ENCODE measurements around the gene SMAD5.

The SMAD5 gene

GRCh38 chr5:136162008-136162407, 29.4 kb downstream of the SMAD5 start:
- TF ChIP-seq CTCF (IDR thresholded peaks at IDR 0.05) = no peak

- no peak for TF ChIP-seq CTCF (IDR thresholded peaks at IDR 0.05)
Observed at GRCh38 chr5:136164226-136164625, 31.6 kb downstream of the SMAD5 start.

- TF ChIP-seq CTCF (IDR thresholded peaks at IDR 0.05) = no peak
Observed at GRCh38 chr5:136166909-136167308, 34.3 kb downstream of the SMAD5 start.

- no peak for TF ChIP-seq CTCF (IDR thresholded peaks at IDR 0.05)
Observed at GRCh38 chr5:136169218-136169617, 36.6 kb downstream of the SMAD5 start.

GRCh38 chr5:136174021-136174659, 41.5 kb downstream of the SMAD5 start:
- TF ChIP-seq CTCF (IDR thresholded peaks at IDR 0.05) = peak; percentile 81

GRCh38 chr5:136182618-136183017, 50.0 kb downstream of the SMAD5 start:
- TF ChIP-seq CTCF (IDR thresholded peaks at IDR 0.05) = no peak

GRCh38 chr5:136185974-136186665, 53.5 kb downstream of the SMAD5 start:
- no peak for TF ChIP-seq CTCF (IDR thresholded peaks at IDR 0.05)

Data from LNCAP (cell line).